GM12891 (cell line): Measurements from ENCODE around the gene HK3.

Experiments used
- DNase-seq: peaks from one replicate; pipeline ENCODE4 v3.0.0; 2011; ENCODE audit warnings: low spot score; ENCODE audit not compliant: insufficient read length
- FAIRE-seq: peaks from 2 replicates; lab custom pipeline; 2011; peaks lifted over from hg19 to GRCh38; lab: Jason Lieb, UNC
- PAX5 ChIP-seq: IDR thresholded peaks from 2 replicates; pipeline ENCODE4 v1.6.1; 2011; ENCODE audit warnings: low read length, moderate library complexity, mild to moderate bottlenecking; ENCODE audit not compliant: insufficient read depth, severe bottlenecking
- POLR2A ChIP-seq: IDR thresholded peaks from 2 replicates; pipeline ENCODE4 v1.6.1; 2011; ENCODE audit warnings: low read depth, low read length, control low read depth
- POLR2AphosphoS5 ChIP-seq: IDR thresholded peaks from 2 replicates; pipeline ENCODE4 v1.6.1; 2011; ENCODE audit warnings: low read depth, low read length, control low read depth
- POU2F2 ChIP-seq: IDR thresholded peaks from 2 replicates; pipeline ENCODE4 v1.6.1; 2011; ENCODE audit warnings: low read depth, mild to moderate bottlenecking, control low read depth, low read length, moderate library complexity
- SPI1 ChIP-seq: IDR thresholded peaks from 2 replicates; pipeline ENCODE4 v1.6.1; 2011; ENCODE audit warnings: low read depth, low read length, control low read depth
- TAF1 ChIP-seq: IDR thresholded peaks from 2 replicates; pipeline ENCODE4 v1.6.1; 2011; ENCODE audit warnings: low read depth, low read length, control low read depth

Gene HK3

DNA sequence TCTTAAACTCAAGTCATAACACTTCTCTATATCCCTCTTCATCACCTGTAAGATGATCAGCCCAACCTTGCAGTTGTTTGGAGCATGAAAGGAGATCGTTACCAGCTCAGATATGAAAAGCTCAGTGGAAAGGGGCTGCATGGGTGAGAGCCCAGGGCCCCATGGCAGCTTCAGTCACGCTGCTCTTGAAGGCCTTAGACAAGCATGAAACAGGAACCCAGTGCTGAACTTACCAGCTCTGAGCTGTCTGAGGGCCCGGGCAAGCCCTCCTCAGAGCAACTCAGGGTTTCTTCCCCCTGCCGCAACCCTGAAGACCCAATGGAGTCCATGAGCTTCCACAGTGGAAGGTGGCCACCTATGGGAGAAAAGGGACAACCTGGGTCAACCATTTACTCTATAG, 3.3 kb downstream of the HK3 start:
- no peak for TF ChIP-seq SPI1
- TF ChIP-seq POU2F2: no peak
- TF ChIP-seq POLR2AphosphoS5: no peak
- TF ChIP-seq POLR2A: no peak
- no peak for TF ChIP-seq PAX5
- no peak for TF ChIP-seq TAF1
- DNase-seq: no peak
- FAIRE-seq: no peak

- DNase-seq (no peak), FAIRE-seq (no peak)
- no peak for TF ChIP-seq POLR2A
- no peak for TF ChIP-seq SPI1
- TF ChIP-seq PAX5: no peak
- TF ChIP-seq TAF1: no peak
- no peak for TF ChIP-seq POU2F2
- TF ChIP-seq POLR2AphosphoS5: no peak
These were observed 4.8 kb downstream of the HK3 start for GRCh38 chr5:176894298-176894697.

GRCh38 chr5:176892663-176893062, 6.5 kb downstream of the HK3 start:
- FAIRE-seq (no peak), DNase-seq (no peak)
- TF ChIP-seq SPI1 (no peak), POU2F2 (no peak), POLR2A (no peak), POLR2AphosphoS5 (no peak), PAX5 (no peak)

GRCh38 chr5:176891331-176891958, 7.7 kb downstream of the HK3 start:
- FAIRE-seq (no peak), DNase-seq (no peak)
- TF ChIP-seq SPI1 (no peak), POLR2AphosphoS5 (no peak)

- no peak for DNase-seq
- FAIRE-seq: no peak
- TF ChIP-seq POLR2A (no peak), POU2F2 (no peak), SPI1 (no peak), TAF1 (no peak), PAX5 (no peak), POLR2AphosphoS5 (no peak)
These were observed 8.5 kb downstream of the HK3 start for GRCh38 chr5:176890455-176891330.

- DNase-seq (no peak), FAIRE-seq (no peak)
- TF ChIP-seq POLR2A (no peak), POU2F2 (no peak), POLR2AphosphoS5 (no peak), PAX5 (no peak), SPI1 (no peak)
These were observed 9.5 kb downstream of the HK3 start for GRCh38 chr5:176889321-176890280.

- no peak for DNase-seq
- FAIRE-seq: no peak
- TF ChIP-seq SPI1 (no peak), POLR2AphosphoS5 (no peak), POLR2A (no peak), TAF1 (no peak), POU2F2 (no peak), PAX5 (no peak)
These were observed 10.3 kb downstream of the HK3 start for GRCh38 chr5:176888865-176889165.

GRCh38 chr5:176888016-176888864, 10.9 kb downstream of the HK3 start:
- no peak for DNase-seq
- no peak for FAIRE-seq
- TF ChIP-seq SPI1 (no peak), TAF1 (no peak), POLR2A (no peak), POU2F2 (no peak), POLR2AphosphoS5 (no peak), PAX5 (no peak)

DNA sequence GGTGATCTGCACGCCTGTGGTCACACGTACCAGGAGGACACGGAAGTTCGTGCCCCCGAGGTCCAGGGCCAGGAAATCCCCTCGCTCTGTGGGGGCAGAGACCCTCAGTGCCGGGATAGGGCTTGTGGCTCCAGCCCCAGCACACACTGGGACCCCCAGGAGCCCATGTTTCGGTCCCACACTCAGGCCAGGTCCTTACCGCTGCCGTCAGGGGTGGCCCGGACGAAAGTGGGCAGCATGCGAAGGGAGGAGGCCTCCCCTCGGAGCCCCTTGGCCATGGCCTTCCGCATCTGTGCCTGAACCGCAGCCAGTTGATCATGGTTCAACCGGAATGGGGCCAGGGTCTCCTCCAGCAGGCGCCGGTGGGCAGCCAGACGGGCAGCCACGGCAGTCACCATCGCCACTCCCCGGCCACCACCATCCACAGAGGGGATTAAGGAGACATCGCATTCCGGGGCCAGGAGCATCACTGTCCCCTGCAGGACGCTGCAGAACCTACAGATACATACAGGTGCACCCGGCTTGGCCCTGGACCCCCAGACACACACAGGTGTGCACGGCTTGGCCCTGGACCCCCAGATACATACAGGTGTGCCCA, 11.8 kb downstream of the HK3 start:
- no peak for TF ChIP-seq POLR2AphosphoS5
- TF ChIP-seq PAX5: no peak
- no peak for TF ChIP-seq POLR2A
- no peak for TF ChIP-seq SPI1
- TF ChIP-seq TAF1: no peak
- no peak for TF ChIP-seq POU2F2
- no peak for DNase-seq
- no peak for FAIRE-seq
